ENCODE results near the gene VTI1A. TPM values are rescaled to one million over a fixed set of nuclear protein-coding genes. Genes with fewer than 3 reads are reported as not detected.

The VTI1A gene
- total and polyA plus RNA-seq, 3 donors from 2014 or later, result 25.5 to 85.9 (median 63.4) TPM

GRCh38 chr10:112512294-112512693 lies 65.3 kb downstream of the VTI1A start:
- intact Hi-C loops (cut with DNase I; ENCODE audit: low total_unique reads), result no loop called here
- no peaks in the 10 kb centered on the region for H3K9me3 ChIP-seq
- no peaks in the 10 kb centered on the region for H3K36me3 ChIP-seq (ENCODE audit: low read depth, missing control alignments)
- H3K4me1 ChIP-seq, result no peaks in the 10 kb centered on the region
- no peak overlapping the region for H3K27ac ChIP-seq
- no peak for DNase-seq
- no peaks in the 10 kb centered on the region for H3K27me3 ChIP-seq
- WGBS, 2 donors, result 98% methylated on average over 2 of the region's 2 CpGs
- TF ChIP-seq POLR2A (IDR thresholded peaks at IDR 0.05), result no peak
- TF ChIP-seq, protein P1, sequence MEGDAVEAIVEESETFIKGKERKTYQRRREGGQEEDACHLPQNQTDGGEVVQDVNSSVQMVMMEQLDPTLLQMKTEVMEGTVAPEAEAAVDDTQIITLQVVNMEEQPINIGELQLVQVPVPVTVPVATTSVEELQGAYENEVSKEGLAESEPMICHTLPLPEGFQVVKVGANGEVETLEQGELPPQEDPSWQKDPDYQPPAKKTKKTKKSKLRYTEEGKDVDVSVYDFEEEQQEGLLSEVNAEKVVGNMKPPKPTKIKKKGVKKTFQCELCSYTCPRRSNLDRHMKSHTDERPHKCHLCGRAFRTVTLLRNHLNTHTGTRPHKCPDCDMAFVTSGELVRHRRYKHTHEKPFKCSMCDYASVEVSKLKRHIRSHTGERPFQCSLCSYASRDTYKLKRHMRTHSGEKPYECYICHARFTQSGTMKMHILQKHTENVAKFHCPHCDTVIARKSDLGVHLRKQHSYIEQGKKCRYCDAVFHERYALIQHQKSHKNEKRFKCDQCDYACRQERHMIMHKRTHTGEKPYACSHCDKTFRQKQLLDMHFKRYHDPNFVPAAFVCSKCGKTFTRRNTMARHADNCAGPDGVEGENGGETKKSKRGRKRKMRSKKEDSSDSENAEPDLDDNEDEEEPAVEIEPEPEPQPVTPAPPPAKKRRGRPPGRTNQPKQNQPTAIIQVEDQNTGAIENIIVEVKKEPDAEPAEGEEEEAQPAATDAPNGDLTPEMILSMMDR (IDR thresholded peaks at IDR 0.05), result no peak
- H3K4me3 ChIP-seq, result no peak overlapping the region

DNA sequence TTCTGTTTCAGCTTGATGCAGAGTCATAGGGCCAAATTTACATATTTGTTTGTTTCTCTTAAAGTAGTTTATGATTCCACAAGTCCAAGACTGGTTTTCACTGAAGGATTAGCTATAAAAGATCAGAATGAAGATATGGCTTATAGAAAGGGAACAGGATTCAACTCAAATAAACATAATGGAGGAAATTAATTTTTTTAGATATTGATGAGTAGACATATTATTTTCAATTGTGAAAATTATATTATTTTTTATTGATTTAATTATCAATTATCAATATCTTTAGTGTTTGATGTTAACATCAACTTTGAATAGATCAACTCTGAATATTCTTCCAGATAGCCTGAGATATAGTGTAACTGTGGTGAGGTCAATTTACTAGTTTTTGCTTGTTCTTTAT lies 68.1 kb downstream of the VTI1A start:
- Histone ChIP-seq H3K4me1 (no peaks in the 10 kb centered on the region), H3K9me3 (no peaks in the 10 kb centered on the region), H3K27me3 (no peaks in the 10 kb centered on the region), H3K36me3 (ENCODE audit: low read depth, missing control alignments) (no peaks in the 10 kb centered on the region), H3K27ac (no peak overlapping the region), H3K4me3 (no peak overlapping the region)
- no peak for TF ChIP-seq POLR2A (IDR thresholded peaks at IDR 0.05)
- TF ChIP-seq, protein P1 (IDR thresholded peaks at IDR 0.05), result no peak
- intact Hi-C loops (cut with DNase I; ENCODE audit: low total_unique reads), result no loop called here
- no peak for DNase-seq

- no peaks in the 10 kb centered on the region for H3K9me3 ChIP-seq
- no peaks in the 10 kb centered on the region for H3K27me3 ChIP-seq
- H3K36me3 ChIP-seq (ENCODE audit: low read depth, missing control alignments), result no peaks in the 10 kb centered on the region
- TF ChIP-seq, protein P1 (IDR thresholded peaks at IDR 0.05), result no peak
- no peak for TF ChIP-seq POLR2A (IDR thresholded peaks at IDR 0.05)
- WGBS, 2 donors, result 91 to 92% methylated on average over 2 of the region's 2 CpGs
- no peaks in the 10 kb centered on the region for H3K4me1 ChIP-seq
- intact Hi-C loops (cut with DNase I; ENCODE audit: low total_unique reads), result no loop called here
- DNase-seq, result no peak
- no peak overlapping the region for H3K4me3 ChIP-seq
- H3K27ac ChIP-seq, result no peak overlapping the region
Observed at GRCh38 chr10:112515852-112516251, 68.8 kb downstream of the VTI1A start.

DNA sequence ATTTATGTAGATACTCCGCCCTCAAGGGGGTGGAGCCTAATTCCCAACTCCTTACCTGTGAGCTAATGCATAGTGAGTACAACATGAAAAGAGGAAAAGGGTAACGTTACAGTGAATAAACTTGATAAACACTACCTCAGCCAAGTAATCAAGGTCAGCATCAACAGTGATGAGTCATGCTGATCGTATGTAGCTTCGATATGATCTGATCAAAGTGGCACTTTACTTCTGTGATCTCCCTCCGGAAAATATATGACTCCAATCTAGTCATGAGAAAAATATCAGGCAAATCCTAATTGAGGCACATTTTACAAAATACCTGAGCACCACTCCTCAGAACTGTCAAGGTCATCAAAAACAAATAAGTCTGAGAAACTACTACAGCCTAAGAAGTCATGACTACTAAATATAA lies 70.4 kb downstream of the VTI1A start:
- intact Hi-C loops (cut with DNase I; ENCODE audit: low total_unique reads), result no loop called here

More for the DNA sequence above, 70.4 kb downstream of the VTI1A start:
- DNase-seq, result no peak
- Histone ChIP-seq H3K36me3 (ENCODE audit: low read depth, missing control alignments) (no peaks in the 10 kb centered on the region), H3K4me3 (no peak overlapping the region), H3K4me1 (no peaks in the 10 kb centered on the region), H3K27ac (no peak overlapping the region), H3K27me3 (no peaks in the 10 kb centered on the region), H3K9me3 (no peaks in the 10 kb centered on the region)
- 79 to 81% methylated on average over 5 of the region's 5 CpGs for WGBS, 2 donors
- TF ChIP-seq, protein P1 (IDR thresholded peaks at IDR 0.05), result no peak
- TF ChIP-seq POLR2A (IDR thresholded peaks at IDR 0.05), result no peak
